Measurements from ENCODE around the gene HAPLN3.

- TF ChIP-seq CTCF (IDR thresholded peaks at IDR 0.05 in 2 of 3, conservative IDR thresholded peaks at IDR 0.05 in 1 of 3; ENCODE audit: control insufficient read depth in 2 of 3, extremely low read depth in 1 of 3, insufficient read depth in 1 of 3, low read depth in 3 of 3, low read length in 3 of 3) (no peak), POLR2AphosphoS5 (IDR thresholded peaks at IDR 0.05; ENCODE audit: low read length) (no peak), SIN3A (IDR thresholded peaks at IDR 0.05; ENCODE audit: low read depth, low read length) (no peak), IRF3 (IDR thresholded peaks at IDR 0.05) (no peak), EZH2 (IDR thresholded peaks at IDR 0.05; ENCODE audit: borderline replicate concordance, control insufficient read depth, low read depth, low read length) (no peak), USF2 (IDR thresholded peaks at IDR 0.05; ENCODE audit: borderline replicate concordance, low read depth, low read length) (no peak), CHD2 (IDR thresholded peaks at IDR 0.05; ENCODE audit: borderline replicate concordance, low read depth, low read length) (no peak), ATF7 (IDR thresholded peaks at IDR 0.05; ENCODE audit: low read depth) (no peak), ATF3 (IDR thresholded peaks at IDR 0.05; ENCODE audit: borderline replicate concordance, extremely low read depth, low read depth, low read length) (no peak), SREBF2 (IDR thresholded peaks at IDR 0.05; ENCODE audit: low read length) (no peak), SIX5 (IDR thresholded peaks at IDR 0.05; ENCODE audit: low read depth, low read length, severe bottlenecking) (no peak), DPF2 (IDR thresholded peaks at IDR 0.05) (no peak), RAD51 (IDR thresholded peaks at IDR 0.05) (no peak)
Measured at GRCh38 chr15:88845616-88846015, 49.7 kb downstream of the HAPLN3 start.
